ENCODE results near the gene SH3GL3. TPM values are rescaled to one million over a fixed set of nuclear protein-coding genes. Genes with fewer than 3 reads are reported as not detected.

Gene SH3GL3
- total RNA-seq, 1 experiment from 2014 or later = not detected

DNA sequence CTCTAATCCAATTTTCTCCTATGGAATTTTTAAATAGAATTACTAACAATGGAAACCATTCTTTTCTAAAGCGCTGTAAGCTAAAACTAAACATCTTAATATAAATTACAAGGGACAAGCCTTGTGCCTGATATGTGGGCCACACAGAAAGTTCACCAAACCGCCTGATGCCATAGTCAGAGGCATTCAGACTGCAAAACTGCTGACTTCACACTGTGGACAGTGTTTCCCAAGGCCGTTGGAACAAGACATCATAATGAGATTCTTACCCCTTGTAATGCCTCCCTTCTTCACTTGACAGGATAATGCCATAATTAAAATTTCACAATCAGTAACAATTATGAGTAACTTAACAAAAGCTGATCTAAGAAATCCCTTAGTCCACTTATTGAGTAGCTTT lies 14.9 kb downstream of the SH3GL3 start:
- intact Hi-C loops (cut with micrococcal nuclease; ENCODE audit: unreplicated experiment) = no loop called here
- POLR2A ChIA-PET = no interaction called here

DNA sequence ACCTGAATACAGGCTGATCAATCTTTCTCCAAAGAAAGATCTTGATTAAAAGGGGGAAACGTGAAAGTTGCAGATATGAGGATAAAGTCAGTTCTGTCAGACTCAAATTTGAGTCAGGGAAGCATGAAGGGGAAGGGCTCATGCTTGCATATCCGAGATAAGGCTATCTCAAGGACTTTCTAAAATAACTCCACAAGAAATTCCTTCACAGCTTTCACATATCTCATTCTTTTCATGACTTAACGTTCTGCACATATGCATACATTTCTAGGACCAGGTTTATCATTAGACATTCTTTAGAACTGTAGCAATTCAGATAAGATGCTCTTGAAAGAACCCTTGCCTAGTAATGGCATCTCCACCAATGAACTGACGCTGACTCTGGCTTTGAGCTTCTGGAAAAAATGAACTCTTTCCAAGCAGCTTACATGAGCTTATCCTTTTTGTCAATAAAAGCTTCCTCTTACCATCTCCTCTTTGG lies 15.9 kb downstream of the SH3GL3 start:
- peaks cover 20% of the 10 kb centered on the region for H3K9me3 Mint-ChIP-seq (ENCODE audit: unreplicated experiment)
- ChIA-PET POLR2A (no interaction called here), CTCF (interaction anchor here (0.9 kb wide), 1 partner anchor 26 kb away, joined by 5 read pairs; no protein-coding TSS in a partner anchor)
- intact Hi-C loops (cut with micrococcal nuclease; ENCODE audit: unreplicated experiment) = no loop called here
- no TSS peak for BruUV-seq (replicated peaks)
- no peaks in the 10 kb centered on the region for H3K27me3 Mint-ChIP-seq (ENCODE audit: insufficient read depth, unreplicated experiment)
- peak overlapping the region; percentile 55 for H3K27ac Mint-ChIP-seq (ENCODE audit: unreplicated experiment)
- H3K9me3 ChIP-seq = peaks cover 17% of the 10 kb centered on the region
- no peak overlapping the region for H3K4me3 Mint-ChIP-seq (ENCODE audit: unreplicated experiment)
- no peaks in the 10 kb centered on the region for H3K27me3 ChIP-seq (replicated peaks; ENCODE audit: control insufficient read depth, insufficient read depth, low read length)
- H3K36me3 Mint-ChIP-seq (ENCODE audit: insufficient read depth, unreplicated experiment) = no peaks in the 10 kb centered on the region
- peak; percentile 54 to 63 for DNase-seq
- H3K4me1 ChIP-seq = peaks cover 28% of the 10 kb centered on the region
- no peaks in the 10 kb centered on the region for H3K36me3 ChIP-seq (ENCODE audit: control insufficient read depth, insufficient read depth, low read length)
- H3K4me3 ChIP-seq (ENCODE audit: low read depth, low read length) = no peak overlapping the region
- peaks cover 12% of the 10 kb centered on the region for H3K4me1 Mint-ChIP-seq (ENCODE audit: low read depth, unreplicated experiment)
- TF ChIP-seq, protein P1, sequence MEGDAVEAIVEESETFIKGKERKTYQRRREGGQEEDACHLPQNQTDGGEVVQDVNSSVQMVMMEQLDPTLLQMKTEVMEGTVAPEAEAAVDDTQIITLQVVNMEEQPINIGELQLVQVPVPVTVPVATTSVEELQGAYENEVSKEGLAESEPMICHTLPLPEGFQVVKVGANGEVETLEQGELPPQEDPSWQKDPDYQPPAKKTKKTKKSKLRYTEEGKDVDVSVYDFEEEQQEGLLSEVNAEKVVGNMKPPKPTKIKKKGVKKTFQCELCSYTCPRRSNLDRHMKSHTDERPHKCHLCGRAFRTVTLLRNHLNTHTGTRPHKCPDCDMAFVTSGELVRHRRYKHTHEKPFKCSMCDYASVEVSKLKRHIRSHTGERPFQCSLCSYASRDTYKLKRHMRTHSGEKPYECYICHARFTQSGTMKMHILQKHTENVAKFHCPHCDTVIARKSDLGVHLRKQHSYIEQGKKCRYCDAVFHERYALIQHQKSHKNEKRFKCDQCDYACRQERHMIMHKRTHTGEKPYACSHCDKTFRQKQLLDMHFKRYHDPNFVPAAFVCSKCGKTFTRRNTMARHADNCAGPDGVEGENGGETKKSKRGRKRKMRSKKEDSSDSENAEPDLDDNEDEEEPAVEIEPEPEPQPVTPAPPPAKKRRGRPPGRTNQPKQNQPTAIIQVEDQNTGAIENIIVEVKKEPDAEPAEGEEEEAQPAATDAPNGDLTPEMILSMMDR (IDR thresholded peaks at IDR 0.05; ENCODE audit: insufficient read depth in 1 of 2, low read depth in 1 of 2, low read length in 1 of 2, severe bottlenecking in 1 of 2, unreplicated experiment in 1 of 2) = no peak

More for the DNA sequence above, 14.9 kb downstream of the SH3GL3 start:
- Histone ChIP-seq H3K4me1 (peaks cover 28% of the 10 kb centered on the region), H3K9me3 (peaks cover 17% of the 10 kb centered on the region), H3K36me3 (ENCODE audit: control insufficient read depth, insufficient read depth, low read length) (no peaks in the 10 kb centered on the region), H3K27me3 (replicated peaks; ENCODE audit: control insufficient read depth, insufficient read depth, low read length) (no peaks in the 10 kb centered on the region), H3K4me3 (ENCODE audit: low read depth, low read length) (no peak overlapping the region)
- Mint-ChIP-seq H3K36me3 (ENCODE audit: insufficient read depth, unreplicated experiment) (no peaks in the 10 kb centered on the region), H3K27me3 (ENCODE audit: insufficient read depth, unreplicated experiment) (no peaks in the 10 kb centered on the region), H3K9me3 (ENCODE audit: unreplicated experiment) (peaks cover 26% of the 10 kb centered on the region), H3K4me3 (ENCODE audit: unreplicated experiment) (no peak overlapping the region), H3K27ac (ENCODE audit: unreplicated experiment) (peak overlapping the region; percentile 55), H3K4me1 (ENCODE audit: low read depth, unreplicated experiment) (peaks cover 12% of the 10 kb centered on the region)
- CTCF ChIA-PET = no interaction called here
- TF ChIP-seq, protein P1 (IDR thresholded peaks at IDR 0.05; ENCODE audit: insufficient read depth in 1 of 2, low read depth in 1 of 2, low read length in 1 of 2, severe bottlenecking in 1 of 2, unreplicated experiment in 1 of 2) = no peak
- no peak for DNase-seq
- no TSS peak for BruUV-seq (replicated peaks)

DNA sequence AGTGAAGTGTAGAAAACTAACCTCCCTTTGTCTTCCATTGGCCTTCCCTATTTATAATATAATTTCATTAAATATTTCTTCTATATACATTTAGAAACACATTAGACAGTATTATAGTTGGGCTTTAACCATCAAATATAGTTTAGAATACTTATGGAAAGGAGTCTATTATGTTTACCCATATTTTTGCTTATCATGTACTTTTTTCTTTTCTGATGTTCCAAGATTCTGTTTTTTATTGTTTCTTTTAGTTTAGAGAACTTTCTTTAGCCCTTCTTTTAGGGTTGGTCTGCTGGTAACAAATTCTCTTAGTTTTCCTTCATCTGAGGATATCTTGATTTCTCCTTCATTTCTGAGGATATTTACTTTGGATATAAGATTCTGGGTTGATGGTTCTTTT lies 23.7 kb downstream of the SH3GL3 start:
- Histone ChIP-seq H3K4me3 (ENCODE audit: low read depth, low read length) (no peak overlapping the region), H3K9me3 (peaks cover 3% of the 10 kb centered on the region), H3K27me3 (replicated peaks; ENCODE audit: control insufficient read depth, insufficient read depth, low read length) (no peaks in the 10 kb centered on the region), H3K4me1 (0 out of 2 replicates have a peak, but pooled peaks cover 6% of the 10 kb centered on the region), H3K36me3 (ENCODE audit: control insufficient read depth, insufficient read depth, low read length) (no peaks in the 10 kb centered on the region)
- Mint-ChIP-seq H3K4me3 (ENCODE audit: unreplicated experiment) (no peak overlapping the region), H3K36me3 (ENCODE audit: insufficient read depth, unreplicated experiment) (no peaks in the 10 kb centered on the region), H3K27ac (ENCODE audit: unreplicated experiment) (no peak overlapping the region), H3K4me1 (ENCODE audit: low read depth, unreplicated experiment) (no peaks in the 10 kb centered on the region), H3K27me3 (ENCODE audit: insufficient read depth, unreplicated experiment) (no peaks in the 10 kb centered on the region), H3K9me3 (ENCODE audit: unreplicated experiment) (peaks cover 11% of the 10 kb centered on the region)
- ChIA-PET CTCF (no interaction called here), POLR2A (no interaction called here)
- TF ChIP-seq, protein P1 (IDR thresholded peaks at IDR 0.05; ENCODE audit: insufficient read depth in 1 of 2, low read depth in 1 of 2, low read length in 1 of 2, severe bottlenecking in 1 of 2, unreplicated experiment in 1 of 2) = no peak
- no peak for DNase-seq
- intact Hi-C loops (cut with micrococcal nuclease; ENCODE audit: unreplicated experiment) = no loop called here
- no TSS peak for BruUV-seq (replicated peaks)

All from Caco-2 (cell line).